HEK293 (cell line): Measurements from ENCODE around the gene SMIM44.

Source experiments
- PATZ1 ChIP-seq: fragments of 450-650 bp; formaldehyde crosslinking; IDR thresholded peaks from 2 replicates; pipeline ENCODE4 v1.5.1; 2016; ENCODE audit warnings: missing biosample characterization, missing genetic modification characterization
- SP2 ChIP-seq: fragments of 450-650 bp; formaldehyde crosslinking; IDR thresholded peaks from 2 replicates; pipeline ENCODE4 v1.5.1; 2016; ENCODE audit warnings: missing biosample characterization, missing genetic modification characterization
- YY1 ChIP-seq: fragments of 450-650 bp; formaldehyde crosslinking; IDR thresholded peaks from 2 replicates; pipeline ENCODE4 v1.5.1; 2018; ENCODE audit warnings: missing biosample characterization, missing genetic modification characterization
- ZBTB17 ChIP-seq: fragments of 450-650 bp; formaldehyde crosslinking; IDR thresholded peaks from 2 replicates; pipeline ENCODE4 v1.5.1; 2016; ENCODE audit warnings: missing biosample characterization, missing genetic modification characterization
- ZBTB20 ChIP-seq: fragments of 450-650 bp; formaldehyde crosslinking; IDR thresholded peaks from 2 replicates; pipeline ENCODE4 v1.5.1; 2016; ENCODE audit warnings: missing biosample characterization, missing genetic modification characterization
- ZBTB48 ChIP-seq: fragments of 450-650 bp; formaldehyde crosslinking; IDR thresholded peaks from 2 replicates; pipeline ENCODE4 v1.5.1; 2016; ENCODE audit warnings: missing biosample characterization, missing genetic modification characterization
- ZNF266 ChIP-seq: fragments of 450-650 bp; formaldehyde crosslinking; IDR thresholded peaks from 2 replicates; pipeline ENCODE4 v1.5.1; 2016; ENCODE audit warnings: missing biosample characterization, missing genetic modification characterization, low read depth
- ZNF335 ChIP-seq: fragments of 450-650 bp; formaldehyde crosslinking; conservative IDR thresholded peaks from 2 replicates; pipeline ENCODE4 v1.5.1; 2016; ENCODE audit warnings: missing biosample characterization, missing genetic modification characterization
- ZNF391 ChIP-seq: fragments of 450-650 bp; formaldehyde crosslinking; IDR thresholded peaks from 2 replicates; pipeline ENCODE4 v1.5.1; 2016; ENCODE audit warnings: low read depth, missing biosample characterization, missing genetic modification characterization, borderline replicate concordance
- ZNF404 ChIP-seq: fragments of 450-650 bp; formaldehyde crosslinking; IDR thresholded peaks from 2 replicates; pipeline ENCODE4 v1.5.1; 2017; ENCODE audit warnings: missing biosample characterization, missing genetic modification characterization
- ZNF529 ChIP-seq: fragments of 450-650 bp; formaldehyde crosslinking; IDR thresholded peaks from 2 replicates; pipeline ENCODE4 v1.5.1; 2017; ENCODE audit warnings: missing genetic modification characterization, missing biosample characterization; ENCODE audit not compliant: insufficient replicate concordance
- ZNF600 ChIP-seq: fragments of 450-650 bp; formaldehyde crosslinking; IDR thresholded peaks from 2 replicates; pipeline ENCODE4 v1.5.1; 2016; ENCODE audit warnings: missing biosample characterization, missing genetic modification characterization
- ZNF664 ChIP-seq: fragments of 450-650 bp; formaldehyde crosslinking; IDR thresholded peaks from 2 replicates; pipeline ENCODE4 v1.5.1; 2016; ENCODE audit warnings: missing biosample characterization, missing genetic modification characterization
- ZNF707 ChIP-seq: fragments of 450-650 bp; formaldehyde crosslinking; IDR thresholded peaks from 2 replicates; pipeline ENCODE4 v1.5.1; 2016; ENCODE audit warnings: missing biosample characterization, missing genetic modification characterization
- ZNF785 ChIP-seq: fragments of 450-650 bp; formaldehyde crosslinking; IDR thresholded peaks from 2 replicates; pipeline ENCODE4 v1.5.1; 2016; ENCODE audit warnings: missing biosample characterization, missing genetic modification characterization
- TF ChIP-seq, protein P1 (sequence below): fragments of 450-650 bp; formaldehyde crosslinking; conservative IDR thresholded peaks from 2 replicates; pipeline ENCODE4 v1.5.1; 2016; ENCODE audit warnings: low read depth, missing biosample characterization, missing genetic modification characterization
- TF ChIP-seq, protein P2 (sequence below): fragments of 450-650 bp; formaldehyde crosslinking; IDR thresholded peaks from 2 replicates; pipeline ENCODE4 v1.5.0; 2017; ENCODE audit warnings: missing biosample characterization, missing genetic modification characterization, borderline replicate concordance
- TF ChIP-seq, protein P3 (sequence below): fragments of 450-650 bp; formaldehyde crosslinking; IDR thresholded peaks from 2 replicates; pipeline ENCODE4 v1.5.1; 2016; ENCODE audit warnings: missing biosample characterization, missing genetic modification characterization
- TF ChIP-seq, protein P4 (sequence below): fragments of 450-650 bp; formaldehyde crosslinking; IDR thresholded peaks from 2 replicates; pipeline ENCODE4 v1.5.1; 2016; ENCODE audit warnings: missing biosample characterization, missing genetic modification characterization
- TF ChIP-seq, protein P5 (sequence below): fragments of 450-650 bp; formaldehyde crosslinking; IDR thresholded peaks from 2 replicates; pipeline ENCODE4 v1.5.1; 2016; ENCODE audit warnings: missing biosample characterization, missing genetic modification characterization

SMIM44 gene

DNA sequence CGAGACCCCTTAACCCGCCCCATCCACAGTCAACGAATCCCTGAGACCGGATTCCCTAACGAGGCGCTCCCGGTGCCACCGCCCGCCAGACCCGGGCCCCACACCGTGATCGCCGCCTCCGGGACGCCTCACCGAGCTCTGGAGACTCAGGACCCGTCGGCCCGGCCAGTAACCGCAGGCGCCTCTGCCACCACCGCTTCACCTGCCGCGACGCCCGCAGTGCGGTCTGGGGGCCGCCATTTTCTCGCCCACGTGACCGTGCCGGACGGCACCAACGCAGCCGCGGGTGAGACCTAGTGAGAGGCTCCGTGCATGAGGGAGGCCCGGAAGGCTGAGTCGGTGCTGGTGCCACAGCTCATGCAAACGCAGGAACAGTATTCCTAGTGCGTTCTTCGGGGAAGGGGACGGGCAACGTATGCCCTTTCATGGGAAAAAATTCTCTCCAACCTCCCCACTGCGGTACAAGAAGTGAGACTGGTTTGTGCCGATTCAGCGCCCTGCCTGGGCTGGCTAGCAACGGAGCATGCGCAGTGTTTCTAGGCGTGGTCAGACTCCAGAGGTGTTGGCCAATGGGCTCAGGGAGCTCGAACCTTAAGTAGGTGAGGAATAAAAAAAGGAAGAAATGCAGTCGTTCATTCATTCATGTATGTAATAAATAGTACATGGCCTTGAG, 17.3 kb upstream of the SMIM44 start, which contains the start of gene DOHH (continued):
- TF ChIP-seq, protein P1, sequence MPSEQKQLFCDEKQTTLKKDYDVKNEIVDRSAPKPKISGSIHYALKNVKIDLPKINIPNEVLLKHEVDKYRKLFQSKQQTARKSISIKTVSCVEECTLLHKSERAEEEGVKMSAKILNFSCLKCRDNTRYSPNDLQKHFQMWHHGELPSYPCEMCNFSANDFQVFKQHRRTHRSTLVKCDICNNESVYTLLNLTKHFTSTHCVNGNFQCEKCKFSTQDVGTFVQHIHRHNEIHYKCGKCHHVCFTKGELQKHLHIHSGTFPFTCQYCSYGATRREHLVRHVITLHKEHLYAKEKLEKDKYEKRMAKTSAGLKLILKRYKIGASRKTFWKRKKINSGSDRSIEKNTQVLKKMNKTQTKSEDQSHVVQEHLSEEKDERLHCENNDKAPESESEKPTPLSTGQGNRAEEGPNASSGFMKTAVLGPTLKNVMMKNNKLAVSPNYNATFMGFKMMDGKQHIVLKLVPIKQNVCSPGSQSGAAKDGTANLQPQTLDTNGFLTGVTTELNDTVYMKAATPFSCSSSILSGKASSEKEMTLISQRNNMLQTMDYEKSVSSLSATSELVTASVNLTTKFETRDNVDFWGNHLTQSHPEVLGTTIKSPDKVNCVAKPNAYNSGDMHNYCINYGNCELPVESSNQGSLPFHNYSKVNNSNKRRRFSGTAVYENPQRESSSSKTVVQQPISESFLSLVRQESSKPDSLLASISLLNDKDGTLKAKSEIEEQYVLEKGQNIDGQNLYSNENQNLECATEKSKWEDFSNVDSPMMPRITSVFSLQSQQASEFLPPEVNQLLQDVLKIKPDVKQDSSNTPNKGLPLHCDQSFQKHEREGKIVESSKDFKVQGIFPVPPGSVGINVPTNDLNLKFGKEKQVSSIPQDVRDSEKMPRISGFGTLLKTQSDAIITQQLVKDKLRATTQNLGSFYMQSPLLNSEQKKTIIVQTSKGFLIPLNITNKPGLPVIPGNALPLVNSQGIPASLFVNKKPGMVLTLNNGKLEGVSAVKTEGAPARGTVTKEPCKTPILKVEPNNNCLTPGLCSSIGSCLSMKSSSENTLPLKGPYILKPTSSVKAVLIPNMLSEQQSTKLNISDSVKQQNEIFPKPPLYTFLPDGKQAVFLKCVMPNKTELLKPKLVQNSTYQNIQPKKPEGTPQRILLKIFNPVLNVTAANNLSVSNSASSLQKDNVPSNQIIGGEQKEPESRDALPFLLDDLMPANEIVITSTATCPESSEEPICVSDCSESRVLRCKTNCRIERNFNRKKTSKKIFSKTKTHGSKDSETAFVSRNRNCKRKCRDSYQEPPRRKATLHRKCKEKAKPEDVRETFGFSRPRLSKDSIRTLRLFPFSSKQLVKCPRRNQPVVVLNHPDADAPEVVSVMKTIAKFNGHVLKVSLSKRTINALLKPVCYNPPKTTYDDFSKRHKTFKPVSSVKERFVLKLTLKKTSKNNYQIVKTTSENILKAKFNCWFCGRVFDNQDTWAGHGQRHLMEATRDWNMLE (tag by site-specific recombination) = peak; percentile 42; the same call in 1 of the 2 replicates
- TF ChIP-seq, protein P2, sequence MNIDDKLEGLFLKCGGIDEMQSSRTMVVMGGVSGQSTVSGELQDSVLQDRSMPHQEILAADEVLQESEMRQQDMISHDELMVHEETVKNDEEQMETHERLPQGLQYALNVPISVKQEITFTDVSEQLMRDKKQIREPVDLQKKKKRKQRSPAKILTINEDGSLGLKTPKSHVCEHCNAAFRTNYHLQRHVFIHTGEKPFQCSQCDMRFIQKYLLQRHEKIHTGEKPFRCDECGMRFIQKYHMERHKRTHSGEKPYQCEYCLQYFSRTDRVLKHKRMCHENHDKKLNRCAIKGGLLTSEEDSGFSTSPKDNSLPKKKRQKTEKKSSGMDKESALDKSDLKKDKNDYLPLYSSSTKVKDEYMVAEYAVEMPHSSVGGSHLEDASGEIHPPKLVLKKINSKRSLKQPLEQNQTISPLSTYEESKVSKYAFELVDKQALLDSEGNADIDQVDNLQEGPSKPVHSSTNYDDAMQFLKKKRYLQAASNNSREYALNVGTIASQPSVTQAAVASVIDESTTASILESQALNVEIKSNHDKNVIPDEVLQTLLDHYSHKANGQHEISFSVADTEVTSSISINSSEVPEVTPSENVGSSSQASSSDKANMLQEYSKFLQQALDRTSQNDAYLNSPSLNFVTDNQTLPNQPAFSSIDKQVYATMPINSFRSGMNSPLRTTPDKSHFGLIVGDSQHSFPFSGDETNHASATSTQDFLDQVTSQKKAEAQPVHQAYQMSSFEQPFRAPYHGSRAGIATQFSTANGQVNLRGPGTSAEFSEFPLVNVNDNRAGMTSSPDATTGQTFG = peak; percentile 62; the same call in 1 of the 2 replicates
- TF ChIP-seq ZNF529 (tag by site-specific recombination) (no peak), ZNF335 (tag by site-specific recombination) (peak; percentile 84), ZNF664 (tag by site-specific recombination) (peak; percentile 99), ZBTB20 (tag by site-specific recombination) (peak; percentile 14; the same call in 1 of the 2 replicates), ZNF600 (tag by site-specific recombination) (peak; percentile 27; the same call in 1 of the 2 replicates), ZNF391 (tag by site-specific recombination) (peak; percentile 76; the same call in 1 of the 2 replicates), ZNF707 (tag by site-specific recombination) (no peak), PATZ1 (tag by site-specific recombination) (no peak), ZNF266 (tag by site-specific recombination) (no peak), YY1 (tag by site-specific recombination) (peak; percentile 98), ZNF404 (tag by site-specific recombination) (no peak), ZBTB48 (tag by site-specific recombination) (peak; percentile 83), ZBTB17 (tag by site-specific recombination) (peak; percentile 80), SP2 (tag by site-specific recombination) (peak; percentile 54), ZNF785 (tag by site-specific recombination) (no peak)
- TF ChIP-seq, protein P3, sequence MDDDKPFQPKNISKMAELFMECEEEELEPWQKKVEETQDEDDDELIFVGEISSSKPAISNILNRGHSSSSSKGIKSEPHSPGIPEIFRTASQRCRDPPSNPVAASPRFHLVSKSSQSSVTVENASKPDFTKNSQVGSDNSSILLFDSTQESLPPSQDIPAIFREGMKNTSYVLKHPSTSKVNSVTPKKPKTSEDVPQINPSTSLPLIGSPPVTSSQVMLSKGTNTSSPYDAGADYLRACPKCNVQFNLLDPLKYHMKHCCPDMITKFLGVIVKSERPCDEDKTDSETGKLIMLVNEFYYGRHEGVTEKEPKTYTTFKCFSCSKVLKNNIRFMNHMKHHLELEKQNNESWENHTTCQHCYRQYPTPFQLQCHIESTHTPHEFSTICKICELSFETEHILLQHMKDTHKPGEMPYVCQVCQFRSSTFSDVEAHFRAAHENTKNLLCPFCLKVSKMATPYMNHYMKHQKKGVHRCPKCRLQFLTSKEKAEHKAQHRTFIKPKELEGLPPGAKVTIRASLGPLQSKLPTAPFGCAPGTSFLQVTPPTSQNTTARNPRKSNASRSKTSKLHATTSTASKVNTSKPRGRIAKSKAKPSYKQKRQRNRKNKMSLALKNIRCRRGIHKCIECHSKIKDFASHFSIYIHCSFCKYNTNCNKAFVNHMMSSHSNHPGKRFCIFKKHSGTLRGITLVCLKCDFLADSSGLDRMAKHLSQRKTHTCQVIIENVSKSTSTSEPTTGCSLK = no peak
- TF ChIP-seq, protein P4, sequence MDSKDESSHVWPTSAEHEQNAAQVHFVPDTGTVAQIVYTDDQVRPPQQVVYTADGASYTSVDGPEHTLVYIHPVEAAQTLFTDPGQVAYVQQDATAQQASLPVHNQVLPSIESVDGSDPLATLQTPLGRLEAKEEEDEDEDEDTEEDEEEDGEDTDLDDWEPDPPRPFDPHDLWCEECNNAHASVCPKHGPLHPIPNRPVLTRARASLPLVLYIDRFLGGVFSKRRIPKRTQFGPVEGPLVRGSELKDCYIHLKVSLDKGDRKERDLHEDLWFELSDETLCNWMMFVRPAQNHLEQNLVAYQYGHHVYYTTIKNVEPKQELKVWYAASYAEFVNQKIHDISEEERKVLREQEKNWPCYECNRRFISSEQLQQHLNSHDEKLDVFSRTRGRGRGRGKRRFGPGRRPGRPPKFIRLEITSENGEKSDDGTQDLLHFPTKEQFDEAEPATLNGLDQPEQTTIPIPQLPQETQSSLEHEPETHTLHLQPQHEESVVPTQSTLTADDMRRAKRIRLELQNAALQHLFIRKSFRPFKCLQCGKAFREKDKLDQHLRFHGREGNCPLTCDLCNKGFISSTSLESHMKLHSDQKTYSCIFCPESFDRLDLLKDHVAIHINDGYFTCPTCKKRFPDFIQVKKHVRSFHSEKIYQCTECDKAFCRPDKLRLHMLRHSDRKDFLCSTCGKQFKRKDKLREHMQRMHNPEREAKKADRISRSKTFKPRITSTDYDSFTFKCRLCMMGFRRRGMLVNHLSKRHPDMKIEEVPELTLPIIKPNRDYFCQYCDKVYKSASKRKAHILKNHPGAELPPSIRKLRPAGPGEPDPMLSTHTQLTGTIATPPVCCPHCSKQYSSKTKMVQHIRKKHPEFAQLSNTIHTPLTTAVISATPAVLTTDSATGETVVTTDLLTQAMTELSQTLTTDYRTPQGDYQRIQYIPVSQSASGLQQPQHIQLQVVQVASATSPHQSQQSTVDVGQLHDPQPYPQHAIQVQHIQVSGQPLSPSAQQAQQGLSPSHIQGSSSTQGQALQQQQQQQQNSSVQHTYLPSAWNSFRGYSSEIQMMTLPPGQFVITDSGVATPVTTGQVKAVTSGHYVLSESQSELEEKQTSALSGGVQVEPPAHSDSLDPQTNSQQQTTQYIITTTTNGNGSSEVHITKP (tag by site-specific recombination) = peak; percentile 100
- TF ChIP-seq, protein P5, sequence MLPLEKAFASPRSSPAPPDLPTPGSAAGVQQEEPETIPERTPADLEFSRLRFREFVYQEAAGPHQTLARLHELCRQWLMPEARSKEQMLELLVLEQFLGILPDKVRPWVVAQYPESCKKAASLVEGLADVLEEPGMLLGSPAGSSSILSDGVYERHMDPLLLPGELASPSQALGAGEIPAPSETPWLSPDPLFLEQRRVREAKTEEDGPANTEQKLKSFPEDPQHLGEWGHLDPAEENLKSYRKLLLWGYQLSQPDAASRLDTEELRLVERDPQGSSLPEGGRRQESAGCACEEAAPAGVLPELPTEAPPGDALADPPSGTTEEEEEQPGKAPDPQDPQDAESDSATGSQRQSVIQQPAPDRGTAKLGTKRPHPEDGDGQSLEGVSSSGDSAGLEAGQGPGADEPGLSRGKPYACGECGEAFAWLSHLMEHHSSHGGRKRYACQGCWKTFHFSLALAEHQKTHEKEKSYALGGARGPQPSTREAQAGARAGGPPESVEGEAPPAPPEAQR = peak; percentile 73; the same call in 1 of the 2 replicates
